ENCODE measurements around the gene UBB. TPM values are rescaled to one million over a fixed set of nuclear protein-coding genes. Genes with fewer than 3 reads are reported as not detected.

UBB gene
- total RNA-seq, 1 donor from 2014 or later, result 1,031 TPM

DNA sequence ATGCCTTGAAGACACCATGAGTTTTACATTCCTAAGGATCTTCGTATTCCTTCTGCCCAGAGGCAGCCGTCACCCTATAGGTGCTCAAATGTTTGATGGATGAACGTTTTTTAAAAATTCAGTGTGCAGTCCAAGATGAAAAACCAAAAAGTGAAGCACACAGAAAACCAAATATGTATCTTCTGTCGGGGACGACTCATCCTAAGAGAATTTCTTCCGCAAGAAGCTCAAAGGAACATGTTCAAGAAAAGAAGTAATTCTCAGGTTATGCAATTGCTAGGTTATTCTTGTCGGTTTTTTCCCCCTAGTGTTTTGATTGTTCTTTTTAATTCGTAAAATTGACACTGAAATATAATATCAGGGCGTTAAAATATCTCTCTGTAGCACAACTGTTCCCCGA is 29.1 kb upstream of the UBB start:
- H3K36me3 Mint-ChIP-seq (ENCODE audit: low read depth), result peaks cover 15% of the 10 kb centered on the region
- ChIA-PET CTCF (interaction anchor here (2.3 to 4.6 kb wide), 3 partner anchors 12 to 135 kb away, joined by 12 to 36 read pairs (median 15); partner anchors contain the start of gene PIGL), POLR2A (interaction anchor here (1.5 to 2.8 kb wide), 5 partner anchors 29 to 136 kb away, joined by 6 to 21 read pairs (median 10); partner anchors contain the start of genes NCOR1, PIGL and UBB)
- peak overlapping the region; percentile 41 for H3K27ac Mint-ChIP-seq
- intact Hi-C loops (cut with micrococcal nuclease), result no loop called here
- no peak for DNase-seq
- H3K4me3 Mint-ChIP-seq, result peak overlapping the region; percentile 90
- no peak for ATAC-seq (ENCODE audit: low read depth)
- H3K4me1 Mint-ChIP-seq, result peaks cover 18% of the 10 kb centered on the region
- no peaks in the 10 kb centered on the region for H3K27me3 Mint-ChIP-seq
- TF ChIP-seq, protein P1, sequence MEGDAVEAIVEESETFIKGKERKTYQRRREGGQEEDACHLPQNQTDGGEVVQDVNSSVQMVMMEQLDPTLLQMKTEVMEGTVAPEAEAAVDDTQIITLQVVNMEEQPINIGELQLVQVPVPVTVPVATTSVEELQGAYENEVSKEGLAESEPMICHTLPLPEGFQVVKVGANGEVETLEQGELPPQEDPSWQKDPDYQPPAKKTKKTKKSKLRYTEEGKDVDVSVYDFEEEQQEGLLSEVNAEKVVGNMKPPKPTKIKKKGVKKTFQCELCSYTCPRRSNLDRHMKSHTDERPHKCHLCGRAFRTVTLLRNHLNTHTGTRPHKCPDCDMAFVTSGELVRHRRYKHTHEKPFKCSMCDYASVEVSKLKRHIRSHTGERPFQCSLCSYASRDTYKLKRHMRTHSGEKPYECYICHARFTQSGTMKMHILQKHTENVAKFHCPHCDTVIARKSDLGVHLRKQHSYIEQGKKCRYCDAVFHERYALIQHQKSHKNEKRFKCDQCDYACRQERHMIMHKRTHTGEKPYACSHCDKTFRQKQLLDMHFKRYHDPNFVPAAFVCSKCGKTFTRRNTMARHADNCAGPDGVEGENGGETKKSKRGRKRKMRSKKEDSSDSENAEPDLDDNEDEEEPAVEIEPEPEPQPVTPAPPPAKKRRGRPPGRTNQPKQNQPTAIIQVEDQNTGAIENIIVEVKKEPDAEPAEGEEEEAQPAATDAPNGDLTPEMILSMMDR (IDR thresholded peaks at IDR 0.05), result no peak
- no peaks in the 10 kb centered on the region for H3K9me3 Mint-ChIP-seq

DNA sequence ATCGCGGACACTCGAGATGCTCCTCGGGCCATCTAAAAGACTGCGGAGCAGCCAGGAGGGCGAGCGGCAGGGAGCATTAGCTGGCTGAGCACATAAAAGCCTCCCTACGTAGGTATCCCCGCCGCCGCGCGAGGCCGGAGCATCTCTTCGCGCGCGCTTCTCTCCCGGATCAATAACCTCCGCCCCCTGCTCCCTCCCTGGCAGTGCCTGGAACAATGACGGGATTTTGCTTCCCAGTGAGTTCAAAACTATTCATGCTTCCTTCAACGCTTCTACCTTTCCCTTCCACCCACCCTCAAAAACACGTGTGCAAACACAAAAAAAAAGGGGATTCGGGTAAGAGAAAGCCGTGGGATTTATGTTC is 28.6 kb upstream of the UBB start:
- peak overlapping the region; percentile 41 for H3K27ac Mint-ChIP-seq
- H3K4me3 Mint-ChIP-seq, result peak overlapping the region; percentile 90
- peaks cover 18% of the 10 kb centered on the region for H3K4me1 Mint-ChIP-seq
- ChIA-PET CTCF (interaction anchor here (2.3 to 4.6 kb wide), 3 partner anchors 12 to 135 kb away, joined by 12 to 36 read pairs (median 15); partner anchors contain the start of gene PIGL), POLR2A (interaction anchor here (0.5 to 2.8 kb wide), 9 partner anchors 12 to 146 kb away, joined by 3 to 21 read pairs (median 6); partner anchors contain the start of genes NCOR1, PIGL, TRPV2 and UBB)
- no peak for ATAC-seq (ENCODE audit: low read depth)
- DNase-seq, result peak; percentile 21
- H3K36me3 Mint-ChIP-seq (ENCODE audit: low read depth), result peaks cover 13% of the 10 kb centered on the region
- intact Hi-C loops (cut with micrococcal nuclease), result no loop called here
- no peaks in the 10 kb centered on the region for H3K9me3 Mint-ChIP-seq
- H3K27me3 Mint-ChIP-seq, result no peaks in the 10 kb centered on the region
- TF ChIP-seq, protein P1 (IDR thresholded peaks at IDR 0.05), result no peak

DNA sequence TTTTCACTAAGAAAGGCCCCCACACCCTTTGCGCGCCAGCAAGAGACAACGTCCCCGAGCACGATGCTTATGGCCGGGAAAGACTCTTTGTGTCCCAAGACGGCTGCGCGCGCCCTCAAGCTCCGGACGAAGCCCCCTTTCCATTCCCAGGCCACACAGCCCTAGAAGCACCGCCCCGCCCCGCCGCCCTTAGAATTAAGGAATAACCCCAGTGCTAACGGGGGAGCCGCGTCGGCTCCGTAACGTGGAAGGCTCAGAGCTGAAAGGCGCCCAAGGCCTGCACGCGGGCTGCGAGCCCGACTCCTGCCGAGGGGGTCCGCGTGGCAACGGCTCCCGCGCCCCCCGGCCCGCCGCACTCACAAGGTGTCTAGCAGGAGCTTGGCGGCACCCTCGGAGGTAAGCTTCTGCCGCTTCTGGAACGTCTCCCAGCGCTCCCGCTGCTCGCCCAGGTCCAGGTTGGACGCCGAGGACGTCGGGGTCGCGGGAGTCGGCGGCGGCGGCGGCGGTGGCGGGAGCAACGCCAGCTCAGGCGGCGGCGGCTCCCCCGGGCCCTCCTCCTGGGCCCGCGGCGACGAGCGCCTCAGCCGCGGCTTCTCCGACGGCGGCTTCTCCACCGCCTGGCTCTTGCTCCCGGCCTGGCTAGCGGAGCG is 28.1 kb upstream of the UBB start:
- Mint-ChIP-seq H3K27me3 (no peaks in the 10 kb centered on the region), H3K27ac (peak overlapping the region; percentile 41), H3K4me3 (peak overlapping the region; percentile 90), H3K4me1 (peaks cover 18% of the 10 kb centered on the region), H3K9me3 (no peaks in the 10 kb centered on the region), H3K36me3 (ENCODE audit: low read depth) (peaks cover 10% of the 10 kb centered on the region)
- intact Hi-C loops (cut with micrococcal nuclease), result loop anchor here (1.0 kb wide), 4 partner anchors 29 to 137 kb away; partner anchors contain the start of genes NCOR1 and UBB
- peak; percentile 66 for ATAC-seq (ENCODE audit: low read depth)
- POLR2A ChIA-PET, result interaction anchor here (0.5 to 2.8 kb wide), 11 partner anchors 11 to 183 kb away, joined by 3 to 21 read pairs (median 6); partner anchors contain the start of genes NCOR1, PIGL, TRPV2 and UBB
- DNase-seq, result no peak
- CTCF ChIA-PET, result interaction anchor here (0.8 to 4.6 kb wide), 6 partner anchors 11 to 169 kb away, joined by 3 to 36 read pairs (median 8); partner anchors contain the start of gene PIGL
- TF ChIP-seq, protein P1 (IDR thresholded peaks at IDR 0.05), result no peak

DNA sequence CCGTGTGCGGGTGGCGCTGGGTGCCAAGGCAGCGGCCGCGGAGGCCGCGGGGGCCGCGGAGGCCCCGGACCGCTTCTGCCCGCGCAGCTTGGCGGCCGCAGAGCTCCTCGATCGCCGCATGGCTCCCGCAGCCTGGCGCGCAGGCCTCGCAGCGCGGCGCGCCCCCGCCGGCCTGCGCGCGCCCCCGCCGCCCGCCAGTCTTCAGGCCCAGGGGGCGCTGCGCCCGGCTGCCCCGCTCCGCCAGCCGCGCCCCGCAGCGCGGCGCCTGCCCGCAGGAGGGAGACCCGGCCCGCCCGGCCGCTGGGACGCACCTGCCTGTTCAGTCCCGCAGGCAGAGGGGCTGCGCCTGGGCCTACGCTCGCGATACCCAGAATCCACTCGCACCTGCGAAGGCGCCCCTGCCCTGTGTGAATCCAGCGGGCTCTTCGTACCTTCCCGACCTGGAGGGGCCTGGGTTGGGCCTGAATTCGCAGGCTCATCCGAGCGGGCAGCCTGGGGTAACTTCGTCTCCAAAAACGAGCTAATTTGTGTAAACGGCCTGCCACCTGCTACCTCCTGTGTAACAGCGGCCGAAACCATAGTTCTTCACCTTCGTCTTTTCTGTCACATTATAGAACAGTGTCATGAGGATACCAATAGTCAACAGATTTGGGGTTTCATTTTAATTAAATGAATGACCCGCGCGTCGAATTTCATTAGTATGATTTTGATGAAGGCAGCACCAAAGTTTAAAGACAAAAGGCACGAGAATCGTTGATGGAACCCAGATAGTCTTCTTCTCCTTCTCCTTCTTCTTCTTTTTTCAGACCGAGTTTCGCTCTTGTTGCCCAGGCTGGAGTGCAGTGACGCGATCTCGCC is 27.3 kb upstream of the UBB start, which contains the start of gene CENPV:
Gene CENPV, minus strand, starts transcription at position 153 of the 858 bp plus-strand sequence. Its CDS starts 33 bp downstream, at position 120.
- no peaks in the 10 kb centered on the region for H3K27me3 Mint-ChIP-seq
- peaks cover 8% of the 10 kb centered on the region for H3K36me3 Mint-ChIP-seq (ENCODE audit: low read depth)
- H3K4me1 Mint-ChIP-seq, result peaks cover 18% of the 10 kb centered on the region
- ChIA-PET CTCF (interaction anchor here (0.8 to 4.6 kb wide), 6 partner anchors 10 to 168 kb away, joined by 3 to 36 read pairs (median 8); partner anchors contain the start of gene PIGL), POLR2A (interaction anchor here (0.6 to 2.8 kb wide), 11 partner anchors 10 to 182 kb away, joined by 3 to 21 read pairs (median 6); partner anchors contain the start of genes NCOR1, PIGL, TRPV2 and UBB)
- TF ChIP-seq, protein P1 (IDR thresholded peaks at IDR 0.05), result no peak
- peak within 1 kb of the TSS; percentile 90 for H3K4me3 Mint-ChIP-seq
- intact Hi-C loops (cut with micrococcal nuclease), result loop anchor here (1.0 kb wide), 4 partner anchors 28 to 138 kb away; partner anchors contain the start of genes NCOR1 and UBB
- peak within 1 kb of the TSS; percentile 71 for H3K27ac Mint-ChIP-seq
- ATAC-seq (ENCODE audit: low read depth), result peak; percentile 82
- peak; percentile 73 for DNase-seq
- no peaks in the 10 kb centered on the region for H3K9me3 Mint-ChIP-seq

All from activated B cell treated with CpG ODN at 0.5 μM for 24 hours (primary cell).